Right forelimb (tissue), 1 donor: Measurements from ENCODE around the gene ABCG1.

Experiments used
- DNase-seq: peaks from one replicate; pipeline ENCODE4 v3.0.0-alpha.2; 2018

ABCG1 gene

GRCh38 chr21:42272984-42273600 lies 54.2 kb downstream of the ABCG1 start:
- no peak for DNase-seq

- DNase-seq: no peak
Measured at GRCh38 chr21:42276076-42276475, 57.1 kb downstream of the ABCG1 start.

GRCh38 chr21:42276526-42277154 lies 57.7 kb downstream of the ABCG1 start:
- DNase-seq: no peak

- DNase-seq: no peak
Measured at GRCh38 chr21:42277593-42277992, 58.7 kb downstream of the ABCG1 start.

- DNase-seq: no peak
Measured at GRCh38 chr21:42278451-42279149, 59.7 kb downstream of the ABCG1 start.

- DNase-seq: no peak
Measured at GRCh38 chr21:42279341-42279871, 60.5 kb downstream of the ABCG1 start.

- DNase-seq: no peak
Measured at GRCh38 chr21:42279888-42280287, 60.9 kb downstream of the ABCG1 start.

- no peak for DNase-seq
Measured at GRCh38 chr21:42280356-42281180, 61.6 kb downstream of the ABCG1 start.

- DNase-seq: no peak
Measured at GRCh38 chr21:42281181-42281680, 62.3 kb downstream of the ABCG1 start.

GRCh38 chr21:42282021-42282420 lies 63.1 kb downstream of the ABCG1 start:
- no peak for DNase-seq

- DNase-seq: no peak
Measured at GRCh38 chr21:42282715-42283114, 63.8 kb downstream of the ABCG1 start.

- no peak for DNase-seq
Measured at GRCh38 chr21:42285569-42286245, 66.8 kb downstream of the ABCG1 start.

GRCh38 chr21:42286416-42286815 lies 67.5 kb downstream of the ABCG1 start:
- no peak for DNase-seq

GRCh38 chr21:42287193-42288083 lies 68.5 kb downstream of the ABCG1 start:
- DNase-seq: no peak

- DNase-seq: no peak
Measured at GRCh38 chr21:42288962-42289361, 70.0 kb downstream of the ABCG1 start.

GRCh38 chr21:42289926-42290325 lies 71.0 kb downstream of the ABCG1 start:
- DNase-seq: no peak

GRCh38 chr21:42290505-42290904 lies 71.6 kb downstream of the ABCG1 start:
- DNase-seq: no peak

GRCh38 chr21:42291003-42291750 lies 72.2 kb downstream of the ABCG1 start:
- DNase-seq: no peak

GRCh38 chr21:42291751-42292562 lies 73.0 kb downstream of the ABCG1 start:
- DNase-seq: no peak
